Stomach (tissue), 4 donors: ENCODE measurements around the gene URM1.

ENCODE experiments used
- POLR2A ChIP-seq, 4 donors: fragments of 450-650 bp; IDR thresholded peaks; one replicate each; pipeline ENCODE4 v1.6.1; 2016; ENCODE audit warnings: antibody characterized with exemption in 4 of 4, control low read depth in 2 of 4, mild to moderate bottlenecking in 1 of 4, moderate library complexity in 1 of 4
- TF ChIP-seq, protein P1 (sequence below), 7 experiments: fragments of 450-650 bp in 4 of 7; fragments of 200-600 bp in 3 of 7; sonication (generic) in 3 of 7; IDR thresholded peaks; one replicate each; pipeline ENCODE4 v1.5.1; 2016 to 2019; ENCODE audit warnings: antibody characterized with exemption in 7 of 7, control low read depth in 2 of 7, mild to moderate bottlenecking in 1 of 7

DNA sequence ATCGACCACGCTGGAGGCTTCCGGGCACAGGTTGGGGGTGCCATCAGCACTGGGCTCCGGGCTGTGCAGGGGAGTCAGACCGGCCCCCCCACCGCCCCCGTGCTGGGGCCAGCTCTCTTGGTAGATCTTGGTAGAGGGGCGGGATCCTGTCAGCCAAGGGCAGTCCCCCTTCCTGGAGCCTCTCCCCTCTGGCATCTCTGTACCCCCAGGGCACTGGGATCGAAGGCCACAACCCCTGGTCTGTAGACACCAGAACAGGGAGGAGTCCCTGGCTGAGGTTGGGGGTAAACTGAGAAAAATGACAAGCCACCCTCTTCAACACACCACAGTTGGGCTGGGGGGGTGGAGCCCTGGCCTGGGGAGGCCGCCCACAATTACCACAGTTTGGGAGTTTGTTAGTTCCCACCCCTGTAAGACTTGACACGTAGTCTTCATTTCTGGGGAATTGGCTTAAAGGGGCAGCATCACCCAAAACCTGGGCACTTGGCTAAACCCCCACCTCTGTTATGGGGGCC lies 50.4 kb downstream of the URM1 start:
- TF ChIP-seq, protein P1, sequence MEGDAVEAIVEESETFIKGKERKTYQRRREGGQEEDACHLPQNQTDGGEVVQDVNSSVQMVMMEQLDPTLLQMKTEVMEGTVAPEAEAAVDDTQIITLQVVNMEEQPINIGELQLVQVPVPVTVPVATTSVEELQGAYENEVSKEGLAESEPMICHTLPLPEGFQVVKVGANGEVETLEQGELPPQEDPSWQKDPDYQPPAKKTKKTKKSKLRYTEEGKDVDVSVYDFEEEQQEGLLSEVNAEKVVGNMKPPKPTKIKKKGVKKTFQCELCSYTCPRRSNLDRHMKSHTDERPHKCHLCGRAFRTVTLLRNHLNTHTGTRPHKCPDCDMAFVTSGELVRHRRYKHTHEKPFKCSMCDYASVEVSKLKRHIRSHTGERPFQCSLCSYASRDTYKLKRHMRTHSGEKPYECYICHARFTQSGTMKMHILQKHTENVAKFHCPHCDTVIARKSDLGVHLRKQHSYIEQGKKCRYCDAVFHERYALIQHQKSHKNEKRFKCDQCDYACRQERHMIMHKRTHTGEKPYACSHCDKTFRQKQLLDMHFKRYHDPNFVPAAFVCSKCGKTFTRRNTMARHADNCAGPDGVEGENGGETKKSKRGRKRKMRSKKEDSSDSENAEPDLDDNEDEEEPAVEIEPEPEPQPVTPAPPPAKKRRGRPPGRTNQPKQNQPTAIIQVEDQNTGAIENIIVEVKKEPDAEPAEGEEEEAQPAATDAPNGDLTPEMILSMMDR (IDR thresholded peaks at IDR 0.05), result no peak
- TF ChIP-seq POLR2A (IDR thresholded peaks at IDR 0.05), result no peak
